ENCODE data around the gene DEXI.
"Not testable (repeated sequence)": the region's sequence is repeated elsewhere in the genome, so short reads cannot be mapped to it uniquely, and the experiment has no call there.

The DEXI gene

DNA sequence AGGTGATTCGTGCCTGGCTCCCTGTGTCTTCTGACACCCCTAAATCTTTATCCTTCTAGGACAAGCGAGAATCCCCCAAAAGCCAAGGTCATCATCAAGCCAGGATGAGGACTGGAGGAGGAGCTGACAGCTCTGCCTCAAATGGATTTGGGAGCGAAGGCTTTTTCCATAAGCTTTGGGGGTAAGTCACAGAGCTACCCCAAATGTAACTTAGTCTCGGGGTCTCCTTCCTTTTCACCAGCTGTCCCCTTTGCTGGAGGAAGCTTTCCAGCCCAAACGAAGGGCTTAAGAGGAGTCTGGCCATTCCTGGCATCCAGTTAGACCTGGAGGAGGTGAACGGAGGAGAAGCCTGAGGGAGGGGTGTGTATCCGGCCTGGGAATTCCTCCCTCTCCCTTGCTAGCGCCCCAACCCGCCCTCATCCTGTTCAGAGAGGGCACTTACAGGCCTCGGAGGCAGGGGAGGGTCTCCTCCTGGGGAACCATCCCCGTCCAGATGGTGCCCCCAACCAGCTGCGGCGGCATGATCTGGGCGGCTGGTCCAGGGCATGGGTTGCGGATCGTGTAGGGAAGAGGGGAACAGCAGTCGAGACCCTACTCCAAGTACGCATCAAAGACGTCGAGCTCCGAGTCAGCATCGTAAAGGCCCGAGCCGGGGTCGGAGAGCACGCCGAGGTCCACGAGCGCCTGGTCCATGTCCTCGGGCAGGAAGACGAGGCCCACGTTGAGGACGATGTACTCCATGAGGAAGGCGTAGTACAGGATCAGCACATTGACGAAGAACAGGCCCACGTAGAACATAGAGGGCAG is 938 bp downstream of the DEXI start:
- no peak for DNase-seq (ENCODE audit: low spot score)

DNA sequence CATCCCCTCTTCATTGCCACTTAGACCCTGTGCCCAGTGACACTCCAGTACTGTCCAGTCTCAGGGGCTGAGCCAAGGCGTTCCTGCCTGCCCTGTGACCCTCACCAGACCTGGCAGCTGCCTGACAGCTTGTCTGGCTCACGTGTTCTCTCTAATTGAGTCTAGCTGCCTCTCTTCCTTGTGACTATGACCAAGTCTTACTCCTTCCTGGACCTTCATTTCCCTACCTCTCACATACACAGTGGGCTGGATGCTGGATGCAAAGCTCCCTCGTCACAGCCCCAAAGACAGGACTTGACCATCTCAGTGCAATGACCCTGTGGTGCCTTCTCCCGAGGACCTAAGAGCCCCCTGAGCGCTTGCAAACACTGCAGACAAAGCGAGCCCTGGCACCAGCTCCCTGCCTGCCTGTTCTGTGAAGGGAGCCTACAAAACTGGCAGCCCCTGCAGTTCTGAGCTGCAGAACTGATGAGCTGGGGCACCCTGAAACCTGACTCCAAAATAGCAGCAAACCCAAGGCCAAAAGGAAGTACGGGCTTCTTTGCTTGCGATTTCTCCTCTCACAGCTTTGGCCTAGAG is 1.7 kb downstream of the DEXI start:
- no peak for DNase-seq (ENCODE audit: low spot score)

DNA sequence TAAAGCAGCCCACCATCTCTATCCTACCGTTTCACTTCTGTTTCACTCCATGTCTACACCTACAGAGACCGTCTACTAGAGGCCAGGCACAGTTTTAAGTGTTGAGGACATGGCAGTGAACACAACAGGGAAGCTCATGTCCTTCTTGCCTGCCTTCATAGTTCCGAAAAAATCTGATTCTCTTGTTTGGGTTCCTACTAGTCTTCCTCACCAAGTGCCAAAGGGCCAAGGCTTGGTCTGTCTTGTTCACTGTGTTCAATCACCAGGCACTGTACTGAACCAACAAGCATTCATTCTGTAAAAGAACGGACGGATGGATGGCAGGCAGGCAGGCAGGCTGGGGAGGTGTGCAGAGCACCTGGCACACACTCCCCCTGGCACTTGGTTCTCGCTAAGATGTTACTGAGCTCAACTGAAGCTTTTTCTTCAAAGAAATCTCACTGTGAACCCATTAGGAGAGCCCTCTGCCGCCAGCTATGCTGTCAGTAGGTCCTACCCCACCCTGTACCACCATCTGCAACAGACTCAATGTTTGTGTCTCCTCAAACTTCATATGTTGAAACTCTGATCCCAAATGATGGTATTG is 2.5 kb downstream of the DEXI start:
- no peak for DNase-seq (ENCODE audit: low spot score)

DNA sequence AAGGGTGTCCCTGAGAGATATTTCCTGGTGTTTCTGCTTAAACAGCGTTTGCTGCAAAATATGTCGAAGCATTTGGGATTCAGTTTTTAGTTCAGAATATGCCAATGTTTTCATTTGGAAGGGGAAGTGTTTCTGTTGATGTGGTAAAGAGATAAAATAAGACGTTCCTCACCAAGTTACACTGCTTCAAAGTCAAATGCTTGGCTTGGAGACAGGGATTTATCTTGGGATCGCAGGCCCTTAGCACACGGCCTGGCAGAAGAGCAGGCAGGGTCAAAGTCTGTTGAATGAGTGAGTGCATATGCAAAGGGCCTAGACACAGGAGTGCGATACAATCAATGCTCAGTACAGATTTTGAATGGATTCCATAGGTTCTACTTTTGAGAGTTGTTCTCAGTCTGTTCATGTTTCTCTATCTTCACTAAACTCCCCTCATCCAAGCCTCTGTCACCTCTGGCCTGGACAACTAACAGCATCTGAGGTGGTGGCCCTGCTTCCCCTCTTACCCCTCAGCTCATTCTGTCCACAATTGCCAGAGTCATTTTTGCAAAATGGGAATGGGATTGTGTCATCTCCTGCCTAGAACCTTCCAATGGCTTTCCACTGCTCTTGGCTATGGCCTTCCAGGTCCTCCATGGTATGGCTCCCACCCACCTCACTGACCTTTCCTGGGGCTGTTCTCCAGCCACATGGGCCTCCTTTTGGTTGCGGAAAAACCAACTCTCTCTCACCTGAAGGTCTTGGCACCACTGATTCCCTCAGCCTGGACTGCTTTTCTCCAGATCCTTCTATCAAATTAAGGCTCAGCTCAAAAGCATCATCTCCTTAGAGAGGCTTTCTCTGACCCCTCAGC is 3.2 kb downstream of the DEXI start:
- DNase-seq (ENCODE audit: low spot score), result no peak

GRCh38 chr16:10938321-10938720 is 3.9 kb downstream of the DEXI start:
- no peak for DNase-seq (ENCODE audit: low spot score)

GRCh38 chr16:10937068-10937859 is 5.0 kb downstream of the DEXI start:
- DNase-seq (ENCODE audit: low spot score), result no peak

DNA sequence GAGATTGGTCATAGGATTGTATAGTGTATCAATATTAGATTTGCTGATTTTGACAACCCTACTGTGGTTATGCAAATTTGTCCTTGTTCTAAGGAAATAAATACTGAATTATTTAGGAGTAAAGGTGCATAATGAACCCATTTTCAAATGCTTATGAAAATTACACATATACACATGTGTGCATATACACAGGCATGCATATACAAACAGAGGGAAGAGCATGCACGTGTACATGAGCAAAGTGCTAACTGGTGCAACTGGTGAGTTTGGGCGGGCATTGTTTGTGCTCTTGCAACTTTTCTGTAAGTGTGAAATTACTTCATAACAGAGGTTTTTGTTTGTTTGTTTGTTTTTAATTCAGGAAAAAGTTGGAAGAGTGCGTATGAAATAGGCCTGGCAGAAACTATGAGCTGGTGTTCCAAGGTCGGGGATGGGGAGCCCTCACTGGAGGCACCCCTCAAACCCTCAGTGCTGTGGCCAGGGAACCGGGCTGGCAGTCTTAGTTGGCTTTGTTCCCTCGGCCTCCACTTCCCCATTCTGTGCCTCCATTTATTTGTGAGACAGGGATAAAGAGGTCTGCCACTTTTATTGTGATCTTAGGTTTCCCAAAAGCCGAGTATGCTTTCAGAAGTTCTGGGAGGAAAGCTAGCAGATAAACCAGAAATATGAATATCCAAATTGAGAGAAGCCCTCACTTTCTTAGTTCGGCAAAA is 5.8 kb downstream of the DEXI start:
- DNase-seq (ENCODE audit: low spot score), result no peak

DNA sequence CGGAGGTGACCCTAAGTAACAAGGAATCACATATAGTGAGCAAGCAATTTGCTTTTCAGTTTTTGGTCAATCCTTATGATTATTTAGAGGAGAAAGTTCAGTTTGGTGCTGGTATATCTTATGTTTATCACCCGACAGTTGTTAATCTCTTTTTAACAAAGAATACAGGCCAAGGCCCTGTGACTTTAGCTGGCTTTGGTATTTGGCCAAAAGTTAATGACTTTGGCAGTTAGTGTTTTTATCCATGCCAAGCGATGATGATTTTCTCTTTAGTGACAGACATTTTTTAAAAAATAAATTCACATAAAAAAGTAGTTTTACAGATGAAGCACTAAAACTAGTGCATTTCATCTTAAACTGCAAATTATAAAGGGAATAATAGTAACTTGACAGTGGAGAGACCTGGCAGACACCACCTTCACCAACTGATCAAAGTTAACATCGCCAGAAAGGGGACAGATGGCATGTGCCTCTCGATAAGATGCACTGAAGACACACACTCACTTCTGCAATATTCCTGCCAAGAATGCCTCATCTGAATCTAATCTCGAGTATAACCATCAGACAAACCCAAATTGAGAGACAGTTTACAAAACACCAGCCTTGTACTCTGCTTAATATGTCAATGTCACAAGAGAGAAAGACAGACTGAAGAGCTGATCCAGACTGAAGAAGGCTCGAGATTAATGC is 6.9 kb downstream of the DEXI start:
- DNase-seq (ENCODE audit: low spot score), result no peak

DNA sequence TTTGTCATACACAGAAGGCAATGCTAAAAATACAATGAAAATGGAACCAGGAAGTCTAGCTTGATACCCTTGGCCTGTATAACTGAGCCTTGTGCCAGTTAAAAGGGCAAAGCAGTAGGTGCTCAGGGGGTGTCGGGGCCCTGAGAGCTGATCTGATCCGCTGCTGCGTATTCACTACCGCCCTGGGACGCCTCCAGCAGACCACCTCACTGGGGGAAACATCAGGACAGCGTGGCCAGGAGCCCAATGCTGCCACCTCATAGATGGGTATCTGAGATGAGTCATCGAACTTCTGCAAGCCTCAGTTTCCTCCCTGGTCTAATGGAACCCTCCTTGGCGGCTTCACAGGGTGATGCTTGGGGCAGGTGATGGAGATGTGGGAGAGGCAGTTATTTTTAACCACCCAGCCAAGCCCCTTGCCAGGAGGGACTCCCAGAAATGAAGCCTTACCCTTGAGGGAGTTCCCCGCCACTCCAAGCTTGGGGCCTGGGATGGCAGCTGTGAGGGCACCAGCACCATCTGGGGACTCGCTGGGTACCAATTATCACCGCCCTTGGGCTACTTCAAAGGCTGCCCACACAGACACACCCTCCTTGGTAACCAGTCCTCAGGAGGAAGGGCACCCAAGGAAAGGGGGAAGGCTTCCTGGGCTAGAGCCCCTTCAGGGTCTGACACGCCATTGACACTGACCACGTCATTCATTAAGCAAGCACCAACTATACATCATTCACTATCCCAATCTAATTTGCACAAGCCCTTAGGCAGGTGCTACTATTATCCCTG is 7.8 kb downstream of the DEXI start:
- DNase-seq (ENCODE audit: low spot score), result no peak

- no peak for DNase-seq (ENCODE audit: low spot score)
These were observed 8.4 kb downstream of the DEXI start for GRCh38 chr16:10933865-10934264.

- no peak for DNase-seq (ENCODE audit: low spot score)
These were observed 9.1 kb downstream of the DEXI start for GRCh38 chr16:10932959-10933710.

DNA sequence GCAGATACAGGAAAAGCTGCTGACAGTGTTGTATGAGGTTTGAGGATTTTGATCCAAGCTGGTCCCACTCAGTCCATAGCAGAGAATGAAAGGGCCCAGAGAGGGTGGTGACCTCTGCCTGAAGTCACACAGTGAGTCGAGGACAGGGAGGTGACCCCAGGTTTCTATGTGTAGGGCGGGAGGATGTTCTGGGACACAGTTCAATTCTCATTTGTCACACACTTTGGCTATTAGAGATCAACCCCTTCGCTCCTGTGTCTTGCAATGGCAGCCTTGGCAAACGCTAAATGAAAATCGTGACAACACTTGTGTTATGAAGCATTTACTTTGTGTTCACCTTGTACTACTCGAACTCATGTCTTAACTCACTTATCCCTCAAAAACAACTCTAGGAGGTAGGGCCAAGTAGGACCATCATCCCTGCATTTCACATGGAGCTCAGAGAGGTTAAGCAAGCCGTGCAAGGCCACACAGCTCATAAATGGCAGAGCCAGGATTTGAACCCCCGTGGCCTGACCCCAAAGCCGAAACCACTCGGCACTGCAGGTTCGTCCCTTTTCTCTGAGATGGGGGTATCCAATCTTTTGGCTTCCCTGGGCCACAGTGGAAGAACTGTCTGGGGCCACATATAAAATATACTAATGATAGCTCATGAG is 10.2 kb downstream of the DEXI start:
- DNase-seq (ENCODE audit: low spot score), result no peak

DNA sequence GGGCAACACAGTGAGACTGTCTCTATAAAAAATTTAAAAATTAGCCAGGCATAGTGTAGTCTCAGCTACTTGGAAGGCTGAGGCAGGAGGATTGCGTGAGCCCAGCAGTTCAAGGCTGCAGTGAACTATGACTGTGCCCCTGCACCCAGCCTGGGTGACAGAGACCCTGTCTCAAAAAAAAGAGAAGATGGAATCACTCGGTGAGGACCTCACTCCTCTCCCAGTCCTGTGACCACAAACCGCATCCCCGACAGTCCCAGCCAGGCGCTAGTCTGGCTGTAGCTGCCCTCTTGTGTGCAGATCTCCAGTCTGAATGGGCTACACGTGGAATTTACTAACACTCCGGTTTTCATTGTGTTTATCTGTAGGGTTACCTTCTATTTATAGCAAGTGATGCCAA is 11.1 kb downstream of the DEXI start:
- no peak for DNase-seq (ENCODE audit: low spot score)

- DNase-seq (ENCODE audit: low spot score), result no peak
These were observed 11.5 kb downstream of the DEXI start for GRCh38 chr16:10930755-10931093.

- DNase-seq (ENCODE audit: low spot score), result no peak
These were observed 12.2 kb downstream of the DEXI start for GRCh38 chr16:10929853-10930754.

DNA sequence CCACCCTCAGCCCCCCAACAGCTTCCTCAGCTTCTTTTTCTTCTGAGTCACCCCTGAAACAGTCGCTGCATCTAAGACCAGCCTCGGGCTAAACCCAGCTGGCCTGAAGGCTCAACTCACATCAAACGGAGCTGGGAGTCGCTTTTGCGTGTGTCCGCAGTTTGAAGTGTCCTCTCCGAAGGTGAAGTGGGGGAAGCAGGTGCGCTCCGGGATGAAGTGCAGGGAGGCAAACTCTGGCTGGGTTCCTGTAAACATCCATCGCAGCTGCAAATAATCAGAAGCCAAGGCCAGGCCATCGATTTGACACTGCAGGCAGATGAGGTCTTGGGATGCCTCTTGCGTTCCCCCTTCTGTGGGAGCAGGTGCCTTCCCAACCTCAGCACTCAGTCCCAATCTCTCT is 13.2 kb downstream of the DEXI start:
- DNase-seq (ENCODE audit: low spot score), result not testable (repeated sequence)

- DNase-seq (ENCODE audit: low spot score), result no peak
These were observed 14.7 kb downstream of the DEXI start for GRCh38 chr16:10927497-10928112.
